Adipocyte (in vitro differentiated cells): ENCODE measurements around the gene GTF2A1.

Experiments
- DNase-seq: peaks from one replicate; pipeline ENCODE4 v3.0.0-alpha.2; 2015; ENCODE audit warnings: low read depth
- H3K27me3 ChIP-seq: replicated peaks from 2 replicates; pipeline ENCODE4 v1.7.0; 2013; ENCODE audit warnings: mild to moderate bottlenecking, low read length, moderate library complexity; ENCODE audit not compliant: control insufficient read depth, insufficient read depth
- H3K36me3 ChIP-seq: 2 replicates; pipeline ENCODE4 v1.7.0; 2013; ENCODE audit warnings: low read length, mild to moderate bottlenecking, moderate library complexity; ENCODE audit not compliant: control insufficient read depth, insufficient read depth, severe bottlenecking
- H3K4me1 ChIP-seq: 2 replicates; pipeline ENCODE4 v1.7.0; 2013; ENCODE audit warnings: mild to moderate bottlenecking, low read length, moderate library complexity; ENCODE audit not compliant: control insufficient read depth, insufficient read depth
- H3K4me3 ChIP-seq: 2 replicates; pipeline ENCODE4 v1.7.0; 2013; ENCODE audit warnings: mild to moderate bottlenecking, low read length, moderate library complexity
- H3K9ac ChIP-seq: 2 replicates; pipeline ENCODE4 v1.7.0; 2013; ENCODE audit warnings: mild to moderate bottlenecking, low read length, moderate library complexity
- H3K9me3 ChIP-seq: 2 replicates; pipeline ENCODE4 v1.7.0; 2013; ENCODE audit warnings: mild to moderate bottlenecking, low read length, moderate library complexity; ENCODE audit not compliant: control insufficient read depth

Gene GTF2A1

DNA sequence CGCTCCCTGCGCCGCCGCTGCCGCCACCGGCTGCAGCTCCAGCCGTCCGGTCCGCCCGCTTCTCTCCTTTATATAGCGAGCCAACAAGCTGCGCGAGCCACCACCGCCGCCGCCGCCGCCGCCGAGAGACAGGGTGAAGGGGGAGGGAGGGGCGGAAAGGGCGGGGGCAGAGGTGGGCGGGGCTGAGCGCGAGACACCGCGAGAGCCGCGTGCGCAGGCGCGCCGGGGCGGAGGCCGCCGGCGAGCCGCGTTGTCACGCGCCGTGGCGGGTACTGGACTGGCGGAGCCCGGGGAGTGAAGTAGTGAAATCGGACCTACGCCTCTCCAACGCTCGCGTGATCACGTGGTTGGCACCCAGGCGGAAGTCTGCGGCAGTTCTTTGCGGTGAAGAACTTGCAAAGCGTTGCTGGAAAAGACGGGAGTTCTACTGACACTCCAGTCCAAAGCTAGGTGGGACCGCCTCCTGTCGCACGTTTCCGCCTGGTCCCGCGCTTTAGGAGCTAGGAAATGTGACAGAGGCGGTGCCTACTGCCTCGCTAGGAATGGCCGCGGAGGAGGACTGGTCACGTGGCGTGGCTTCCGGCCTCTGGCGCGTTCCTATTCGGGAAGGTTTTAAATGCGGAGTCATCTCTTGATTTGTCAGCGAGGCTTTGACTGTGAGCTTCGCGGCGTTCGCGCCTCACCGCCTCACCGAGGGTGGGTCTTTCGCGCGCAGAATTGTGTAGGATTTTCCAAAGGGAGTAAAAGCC lies at the start of gene GTF2A1:
Gene GTF2A1 (minus strand): TSS at position 130 of the 749 bp plus-strand sequence. CDS start 441 bp downstream, outside the sequence.
- Histone ChIP-seq H3K27me3 (no peaks in the 10 kb centered on the region), H3K9ac (peak within 1 kb of the TSS; percentile 99), H3K36me3 (peaks cover 5% of the 10 kb centered on the region), H3K4me3 (peak within 1 kb of the TSS; percentile 91), H3K4me1 (peaks cover 18% of the 10 kb centered on the region), H3K9me3 (no peaks in the 10 kb centered on the region)
- peak; percentile 99 for DNase-seq

DNA sequence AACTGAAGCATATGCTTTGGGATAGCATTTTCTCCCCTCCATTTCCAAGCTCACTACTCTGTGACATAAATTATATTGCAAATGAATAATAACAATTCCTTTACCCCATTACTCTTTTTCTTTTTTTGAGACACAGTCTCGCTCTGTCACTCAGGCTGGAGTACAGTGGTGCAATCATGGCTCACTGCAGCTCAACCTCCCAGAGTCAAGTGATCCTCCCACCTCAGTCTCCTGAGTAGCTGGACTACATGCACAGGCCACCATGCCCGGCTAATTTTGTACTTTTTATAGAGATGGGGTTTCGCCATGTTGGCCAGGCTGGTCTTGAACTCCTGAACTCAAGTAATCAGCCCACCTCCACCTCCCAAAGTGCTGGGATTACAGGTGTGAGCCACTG lies 49.2 kb upstream of the GTF2A1 start:
- Histone ChIP-seq H3K4me3 (no peak overlapping the region), H3K4me1 (peaks cover 11% of the 10 kb centered on the region), H3K36me3 (no peaks in the 10 kb centered on the region), H3K9ac (no peak overlapping the region), H3K27me3 (peaks cover 4% of the 10 kb centered on the region), H3K9me3 (no peaks in the 10 kb centered on the region)
- DNase-seq: no peak

DNA sequence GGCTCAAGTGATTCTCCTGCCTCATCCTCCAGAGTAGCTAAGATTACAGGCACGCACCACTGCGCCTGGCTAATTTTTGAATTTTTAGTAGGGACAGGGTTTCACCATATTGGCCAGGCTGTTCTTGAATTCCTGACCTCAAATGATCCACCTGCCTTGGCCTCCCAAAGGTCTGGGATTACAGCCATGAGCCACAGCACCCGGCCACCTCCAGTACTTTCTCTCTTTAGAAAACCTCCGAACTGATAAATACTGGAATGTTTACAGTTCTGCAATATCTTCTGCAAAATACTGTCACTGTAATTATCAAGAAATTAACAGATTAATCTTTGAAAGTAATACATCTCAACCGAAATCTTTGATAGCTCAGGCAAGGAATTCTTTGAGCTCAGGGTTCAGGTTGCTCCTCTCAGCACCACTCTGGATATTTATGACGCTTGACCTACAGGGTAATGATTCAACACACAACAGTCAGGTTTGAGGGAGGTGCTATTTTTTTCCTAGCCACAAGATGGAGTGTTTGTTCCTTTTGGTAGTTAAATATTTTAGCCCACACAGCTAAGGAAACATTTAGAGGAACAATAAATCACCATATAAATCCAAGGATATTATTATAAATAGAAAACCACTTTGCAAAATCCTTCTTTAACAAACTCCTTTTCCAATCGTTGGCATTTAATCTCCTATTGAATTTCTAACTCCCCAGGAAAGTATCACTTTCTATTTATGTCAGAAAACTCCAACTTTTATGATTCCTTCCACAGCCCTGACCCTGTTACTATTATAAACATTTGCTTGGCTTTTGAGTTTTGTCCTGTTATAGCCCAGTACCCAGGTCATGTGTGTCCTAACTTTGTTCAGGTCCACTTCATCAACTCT lies 48.6 kb upstream of the GTF2A1 start:
- no peak overlapping the region for H3K9ac ChIP-seq
- H3K4me3 ChIP-seq: no peak overlapping the region
- H3K4me1 ChIP-seq: peaks cover 11% of the 10 kb centered on the region
- no peaks in the 10 kb centered on the region for H3K36me3 ChIP-seq
- no peaks in the 10 kb centered on the region for H3K9me3 ChIP-seq
- peaks cover 4% of the 10 kb centered on the region for H3K27me3 ChIP-seq
- peak; percentile 88 for DNase-seq

DNA sequence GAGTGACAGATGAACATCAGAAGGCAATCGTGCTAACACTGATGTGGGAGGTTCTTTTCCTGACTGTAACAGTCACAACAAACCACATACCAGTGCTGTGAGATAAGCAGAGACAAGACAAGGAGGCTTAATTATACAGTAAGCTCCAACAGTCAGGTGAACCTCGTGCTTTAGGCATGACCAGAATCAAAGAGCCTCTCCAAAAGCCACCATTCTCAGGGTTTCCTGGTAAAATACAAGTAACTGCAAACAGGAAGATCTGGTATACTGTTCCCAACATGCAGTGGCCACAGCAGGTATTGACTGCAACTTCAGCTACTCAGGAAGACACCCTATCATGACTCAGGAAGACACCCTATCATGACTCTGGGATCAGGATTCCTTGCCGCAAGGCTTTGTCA lies 47.3 kb upstream of the GTF2A1 start:
- DNase-seq: no peak
- Histone ChIP-seq H3K9me3 (no peaks in the 10 kb centered on the region), H3K9ac (no peak overlapping the region), H3K4me1 (peaks cover 9% of the 10 kb centered on the region), H3K4me3 (no peak overlapping the region), H3K36me3 (no peaks in the 10 kb centered on the region), H3K27me3 (peaks cover 4% of the 10 kb centered on the region)

DNA sequence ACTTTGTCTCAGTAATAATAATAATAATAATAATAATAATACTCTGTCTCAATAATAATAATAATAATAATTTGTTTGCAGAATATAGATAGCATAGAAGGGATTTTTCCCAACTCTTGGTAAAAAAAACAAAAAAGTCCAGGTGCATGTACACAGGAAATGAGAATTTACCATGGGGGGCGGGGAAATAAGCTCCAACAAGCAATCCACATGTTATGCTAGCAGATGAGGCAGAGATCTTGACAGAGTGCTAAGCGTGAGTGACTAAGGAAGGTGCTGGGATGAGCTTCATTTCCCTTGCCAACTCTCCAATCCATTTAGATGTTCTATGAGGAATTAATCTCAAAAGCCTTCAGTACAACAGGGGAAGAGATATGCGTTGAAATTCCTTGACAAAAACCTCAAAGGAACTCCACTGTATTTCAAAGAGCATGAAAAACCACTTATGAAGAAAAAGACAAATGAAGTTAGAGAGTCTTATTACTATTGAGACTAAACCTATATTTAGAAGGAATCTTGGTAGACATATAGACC lies 44.9 kb upstream of the GTF2A1 start:
- Histone ChIP-seq H3K9me3 (no peaks in the 10 kb centered on the region), H3K4me1 (no peaks in the 10 kb centered on the region), H3K4me3 (no peak overlapping the region), H3K36me3 (no peaks in the 10 kb centered on the region), H3K9ac (no peak overlapping the region), H3K27me3 (no peaks in the 10 kb centered on the region)
- DNase-seq: no peak

DNA sequence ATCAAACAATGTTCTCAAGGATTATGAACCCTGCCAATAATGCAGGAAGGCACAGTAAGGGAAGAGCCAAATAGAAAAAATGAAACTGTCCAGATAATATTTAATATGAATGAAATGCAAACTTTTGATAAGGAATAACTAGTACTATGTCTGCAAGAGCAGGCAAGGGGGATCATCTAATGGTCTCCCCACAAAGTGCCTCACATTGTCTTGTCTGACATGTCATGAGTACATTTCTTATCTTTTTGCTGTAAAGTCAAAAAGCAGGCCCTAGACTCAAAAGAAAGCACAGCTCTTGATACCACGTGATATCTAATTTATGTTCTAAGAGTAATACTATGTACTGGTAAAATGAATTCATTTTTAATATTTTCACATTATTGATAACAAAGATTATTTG lies 43.9 kb upstream of the GTF2A1 start:
- H3K27me3 ChIP-seq: no peaks in the 10 kb centered on the region
- no peak for DNase-seq
- H3K36me3 ChIP-seq: no peaks in the 10 kb centered on the region
- H3K4me3 ChIP-seq: no peak overlapping the region
- H3K9me3 ChIP-seq: no peaks in the 10 kb centered on the region
- no peaks in the 10 kb centered on the region for H3K4me1 ChIP-seq
- H3K9ac ChIP-seq: no peak overlapping the region

DNA sequence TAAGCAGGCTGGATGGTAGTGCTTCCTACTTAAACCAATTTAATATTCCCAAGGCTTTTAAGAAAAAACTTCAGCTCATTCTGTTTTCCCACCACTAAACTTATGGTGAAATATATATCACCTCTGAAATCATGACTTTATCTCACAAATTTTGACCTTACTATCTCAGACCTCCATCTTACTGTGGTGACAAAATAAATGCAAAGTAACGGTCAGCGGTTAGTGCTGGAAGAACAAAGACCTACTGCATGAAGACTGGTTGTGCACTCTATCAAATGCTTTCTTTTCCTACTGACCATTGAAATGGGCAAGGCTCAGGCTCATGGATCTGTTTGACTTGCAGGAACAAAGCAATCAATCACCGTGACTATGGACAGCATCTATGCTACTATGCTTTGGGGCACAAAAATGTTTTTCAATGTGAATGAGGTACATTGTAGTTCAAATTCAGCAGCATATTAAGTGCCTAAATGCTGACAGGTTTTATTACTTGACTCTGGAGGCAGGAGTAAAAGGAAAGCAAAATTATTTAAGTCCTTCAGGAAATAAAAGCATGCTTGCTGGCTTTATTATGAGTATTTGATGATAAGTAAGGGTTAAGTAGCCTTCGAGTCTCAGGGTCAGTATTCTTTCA lies 43.1 kb upstream of the GTF2A1 start:
- H3K36me3 ChIP-seq: no peaks in the 10 kb centered on the region
- no peaks in the 10 kb centered on the region for H3K27me3 ChIP-seq

DNA sequence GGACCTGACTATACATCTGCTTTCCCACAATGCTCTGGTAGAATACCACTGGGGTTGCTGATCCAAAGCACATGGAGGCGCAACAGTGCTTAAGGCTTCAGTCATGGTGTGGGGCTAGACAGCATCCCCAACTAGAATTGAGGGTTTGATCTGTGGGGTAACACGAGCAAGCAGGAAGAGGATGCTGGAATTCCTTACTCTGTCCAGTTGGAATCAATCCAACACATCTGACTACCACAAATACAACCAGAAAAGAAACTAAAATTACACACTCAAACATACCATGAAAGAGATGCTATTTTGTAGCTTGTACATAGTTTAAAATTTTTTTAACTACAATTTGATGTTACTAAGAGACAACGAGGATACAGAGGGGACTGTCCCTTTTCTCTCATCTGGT lies 40.4 kb upstream of the GTF2A1 start:
- no peak for DNase-seq
- no peaks in the 10 kb centered on the region for H3K4me1 ChIP-seq
- H3K36me3 ChIP-seq: no peaks in the 10 kb centered on the region
- H3K27me3 ChIP-seq: no peaks in the 10 kb centered on the region
- H3K4me3 ChIP-seq: no peak overlapping the region
- no peaks in the 10 kb centered on the region for H3K9me3 ChIP-seq
- H3K9ac ChIP-seq: no peak overlapping the region

More for the DNA sequence above, 43.1 kb upstream of the GTF2A1 start:
- no peak for DNase-seq
- no peak overlapping the region for H3K4me3 ChIP-seq
- no peak overlapping the region for H3K9ac ChIP-seq
- H3K4me1 ChIP-seq: no peaks in the 10 kb centered on the region
- H3K9me3 ChIP-seq: no peaks in the 10 kb centered on the region

DNA sequence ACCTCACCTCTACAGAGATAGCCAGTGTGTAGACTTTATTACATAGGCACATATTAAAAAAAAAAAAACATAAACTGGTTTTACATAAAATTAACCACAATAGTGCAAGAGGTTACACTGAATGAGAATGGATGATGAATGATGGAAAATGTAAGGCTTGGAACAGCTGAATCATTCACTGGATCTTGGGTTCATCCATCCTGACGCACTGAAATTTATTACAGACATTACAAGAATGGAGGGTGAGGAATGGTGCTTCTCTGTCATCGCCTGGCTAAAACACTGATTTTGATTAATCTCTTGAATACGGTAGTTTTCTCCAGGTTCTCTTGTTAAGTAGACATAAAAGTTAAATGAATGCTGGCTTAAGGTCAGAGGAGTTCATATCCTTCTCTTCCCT lies 40.0 kb upstream of the GTF2A1 start:
- H3K36me3 ChIP-seq: no peaks in the 10 kb centered on the region
- H3K4me1 ChIP-seq: no peaks in the 10 kb centered on the region
- no peak overlapping the region for H3K9ac ChIP-seq
- no peak for DNase-seq
- no peak overlapping the region for H3K4me3 ChIP-seq
- H3K9me3 ChIP-seq: no peaks in the 10 kb centered on the region
- no peaks in the 10 kb centered on the region for H3K27me3 ChIP-seq

DNA sequence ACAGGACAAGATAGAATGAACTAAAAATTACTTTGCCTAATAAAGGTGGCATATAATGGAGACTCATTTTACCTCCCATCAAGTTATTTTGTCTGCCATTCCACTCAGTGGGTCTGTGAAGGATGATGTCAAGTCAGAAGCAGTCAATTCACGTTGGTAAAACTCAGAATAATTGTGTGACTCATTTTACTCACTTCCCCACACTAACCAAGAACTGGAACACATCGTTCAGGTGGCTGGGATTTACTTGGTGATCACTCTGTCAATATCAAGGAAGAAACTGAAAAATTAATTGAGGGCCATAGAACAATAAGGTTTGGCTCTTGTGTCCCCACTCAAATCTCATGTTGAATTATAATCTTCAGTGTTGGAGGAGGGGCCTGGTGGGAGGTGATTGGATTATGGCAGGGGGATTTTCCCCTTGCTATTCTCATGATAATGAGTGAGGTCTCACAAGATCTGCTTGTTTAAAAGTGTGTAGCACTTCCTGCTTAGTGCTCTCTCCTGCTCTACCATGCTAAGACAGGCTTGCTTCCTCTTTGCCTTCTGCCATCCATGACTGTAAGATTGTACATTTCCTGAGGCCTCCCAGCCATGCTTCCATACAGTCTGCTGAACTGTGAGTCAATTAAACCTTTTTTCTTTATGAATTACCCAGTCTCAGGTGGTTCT lies 35.7 kb upstream of the GTF2A1 start:
- Histone ChIP-seq H3K36me3 (no peaks in the 10 kb centered on the region), H3K27me3 (no peaks in the 10 kb centered on the region), H3K4me3 (no peak overlapping the region), H3K9ac (no peak overlapping the region), H3K4me1 (no peaks in the 10 kb centered on the region), H3K9me3 (no peaks in the 10 kb centered on the region)
- no peak for DNase-seq
